H9 (cell line): ENCODE measurements around the gene GALNT7. TPM values are rescaled to one million over a fixed set of nuclear protein-coding genes. Genes with fewer than 3 reads are reported as not detected.

ENCODE experiments used
- DNase-seq: peaks from one replicate; pipeline ENCODE4 v3.0.0-alpha.2; 2017
- H2AFZ ChIP-seq: one replicate; pipeline ENCODE4 v1.6.1; 2013; ENCODE audit warnings: mild to moderate bottlenecking, low read length, control low read depth, moderate library complexity
- H2AK5ac ChIP-seq: 2 replicates; pipeline ENCODE4 v1.6.1; 2013; ENCODE audit warnings: low read length, control low read depth, mixed read lengths; ENCODE audit not compliant: insufficient read length
- H2BK120ac ChIP-seq: one replicate; pipeline ENCODE4 v1.6.1; 2013; ENCODE audit warnings: low read depth, mild to moderate bottlenecking, low read length, control low read depth, inconsistent platforms; ENCODE audit not compliant: poor library complexity, severe bottlenecking
- H2BK12ac ChIP-seq: 2 replicates; pipeline ENCODE4 v1.6.1; 2013; ENCODE audit warnings: low read length, control low read depth, mixed read lengths, low read depth; ENCODE audit not compliant: insufficient read length
- H2BK15ac ChIP-seq: 2 replicates; pipeline ENCODE4 v1.6.1; 2013; ENCODE audit warnings: low read depth, low read length, control low read depth
- H2BK20ac ChIP-seq: one replicate; pipeline ENCODE4 v1.6.1; 2013; ENCODE audit warnings: low read depth, mild to moderate bottlenecking, low read length, control low read depth, inconsistent platforms; ENCODE audit not compliant: poor library complexity, severe bottlenecking
- H2BK5ac ChIP-seq: 2 replicates; pipeline ENCODE4 v1.6.1; 2013; ENCODE audit warnings: low read length, control low read depth, mixed read lengths; ENCODE audit not compliant: insufficient read length
- H3K14ac ChIP-seq: 2 replicates; pipeline ENCODE4 v1.6.1; 2013; ENCODE audit warnings: low read length, control low read depth; ENCODE audit not compliant: insufficient read depth
- H3K18ac ChIP-seq: 2 replicates; pipeline ENCODE4 v1.6.1; 2013; ENCODE audit warnings: low read depth, mild to moderate bottlenecking, mixed read lengths, low read length, control low read depth; ENCODE audit not compliant: insufficient read length
- H3K23ac ChIP-seq: 2 replicates; pipeline ENCODE4 v1.6.1; 2013; ENCODE audit warnings: low read length, control low read depth, mixed read lengths, low read depth; ENCODE audit not compliant: insufficient read length
- H3K23me2 ChIP-seq: 2 replicates; pipeline ENCODE4 v1.6.1; 2013; ENCODE audit warnings: low read depth, mild to moderate bottlenecking, mixed read lengths, low read length, control low read depth; ENCODE audit not compliant: insufficient read length, poor library complexity, severe bottlenecking
- H3K27ac ChIP-seq: 2 replicates; pipeline ENCODE4 v1.5.1; 2013; ENCODE audit warnings: low read length, control low read depth, mixed read lengths, low read depth; ENCODE audit not compliant: insufficient read length
- H3K27me3 ChIP-seq: 2 replicates; pipeline ENCODE4 v1.6.1; 2013; ENCODE audit warnings: low read length, control low read depth, inconsistent platforms; ENCODE audit not compliant: insufficient read depth
- H3K4ac ChIP-seq: 2 replicates; pipeline ENCODE4 v1.6.1; 2013; ENCODE audit warnings: low read depth, mild to moderate bottlenecking, control low read depth, inconsistent platforms, low read length, moderate library complexity
- H3K4me1 ChIP-seq: 2 replicates; pipeline ENCODE4 v1.6.1; 2013; ENCODE audit warnings: low read length, control low read depth, inconsistent platforms; ENCODE audit not compliant: insufficient read depth
- H3K4me2 ChIP-seq: 2 replicates; pipeline ENCODE4 v1.6.1; 2013; ENCODE audit warnings: low read length, control low read depth, mixed read lengths; ENCODE audit not compliant: insufficient read length, insufficient read depth
- H3K56ac ChIP-seq: 2 replicates; pipeline ENCODE4 v1.6.1; 2013; ENCODE audit warnings: low read depth, mild to moderate bottlenecking, mixed read lengths, low read length, control low read depth; ENCODE audit not compliant: insufficient read length
- H3K79me1 ChIP-seq: 2 replicates; pipeline ENCODE4 v1.6.1; 2013; ENCODE audit warnings: low read depth, mild to moderate bottlenecking, moderate library complexity, low read length, control low read depth, inconsistent platforms; ENCODE audit not compliant: insufficient read depth, poor library complexity, severe bottlenecking
- H3K79me2 ChIP-seq: 2 replicates; pipeline ENCODE4 v1.6.1; 2013; ENCODE audit warnings: low read length, control low read depth, inconsistent platforms; ENCODE audit not compliant: insufficient read depth
- H3K9ac ChIP-seq: 2 replicates; pipeline ENCODE4 v1.6.1; 2013; ENCODE audit warnings: low read length, control low read depth, mixed read lengths; ENCODE audit not compliant: insufficient read length; ENCODE audit errors: extremely low read depth
- H3K9me3 ChIP-seq: one replicate; pipeline ENCODE4 v1.6.1; 2013; ENCODE audit warnings: low read depth, low read length, inconsistent platforms; ENCODE audit not compliant: control insufficient read depth
- H3T11ph ChIP-seq: one replicate; pipeline ENCODE4 v1.6.1; 2013; ENCODE audit warnings: mild to moderate bottlenecking, low read length, control low read depth, inconsistent platforms
- H4K20me1 ChIP-seq: one replicate; pipeline ENCODE4 v1.6.1; 2013; ENCODE audit not compliant: control insufficient read depth, insufficient read length, insufficient read depth
- H4K5ac ChIP-seq: 2 replicates; pipeline ENCODE4 v1.6.1; 2013; ENCODE audit warnings: low read depth, mild to moderate bottlenecking, mixed read lengths, low read length, control low read depth; ENCODE audit not compliant: insufficient read length
- H4K8ac ChIP-seq: replicated peaks from 2 replicates; pipeline ENCODE4 v1.6.1; 2013; ENCODE audit warnings: low read length, control low read depth, mixed read lengths, low read depth; ENCODE audit not compliant: insufficient read length
- H4K91ac ChIP-seq: 2 replicates; pipeline ENCODE4 v1.6.1; 2013; ENCODE audit warnings: low read depth, mild to moderate bottlenecking, moderate library complexity, mixed read lengths, low read length, control low read depth; ENCODE audit not compliant: insufficient read length
- H3K27ac Mint-ChIP-seq, 3 experiments: 2 replicates in 2 of 3; 3 replicates in 1 of 3; pipeline ENCODE4 v1.8.0; 2020 to 2021; ENCODE audit warnings: mixed read lengths in 3 of 3, mild to moderate bottlenecking in 1 of 3, moderate library complexity in 1 of 3
- H3K27me3 Mint-ChIP-seq: 2 replicates; pipeline ENCODE4 v1.8.0; 2021; ENCODE audit warnings: low read depth, mild to moderate bottlenecking, moderate library complexity, mixed read lengths
- H3K36me3 Mint-ChIP-seq, 3 experiments: 2 replicates in 2 of 3; 3 replicates in 1 of 3; pipeline ENCODE4 v1.8.0; 2020 to 2021; ENCODE audit warnings: low read depth in 3 of 3, mixed read lengths in 3 of 3; ENCODE audit not compliant: insufficient read depth in 1 of 3
- H3K4me1 Mint-ChIP-seq, 2 experiments: 2 replicates each; pipeline ENCODE4 v1.8.0; 2020; ENCODE audit warnings: mixed read lengths in 2 of 2
- H3K4me3 Mint-ChIP-seq, 2 experiments: 2 replicates in 1 of 2; 3 replicates in 1 of 2; pipeline ENCODE4 v1.8.0; 2020 to 2021; ENCODE audit warnings: mild to moderate bottlenecking in 2 of 2, mixed read lengths in 2 of 2, moderate library complexity in 1 of 2
- H3K9me3 Mint-ChIP-seq, 2 experiments: 2 replicates in 1 of 2; 3 replicates in 1 of 2; pipeline ENCODE4 v1.8.0; 2020; ENCODE audit warnings: mild to moderate bottlenecking in 2 of 2, mixed read lengths in 2 of 2, moderate library complexity in 1 of 2
- WGBS: extraction: QIAGEN DNeasy Blood & Tissue Kit; methylation state at CpG from one replicate; pipeline ENCODE4 v1.1.7; 2013; ENCODE audit warnings: missing lambda C conversion rate, low lambda C conversion rate, mixed read lengths; ENCODE audit not compliant: insufficient read length; ENCODE audit errors: extremely low coverage; 5-methylcytosine and 5-hydroxymethylcytosine counted together
- total RNA-seq: library from RNA; stranded (reverse); gene quantifications from 2 replicates; pipeline ENCODE4 v1.2.1, GENCODE V29; 2021
- TF ChIP-seq, protein P1 (sequence below): fragments of 200-600 bp; sonication (generic); conservative IDR thresholded peaks from 3 replicates; pipeline ENCODE4 v1.8.0; 2021; ENCODE audit warnings: antibody characterized with exemption, mild to moderate bottlenecking

Gene GALNT7
- total RNA-seq, 1 experiment from 2014 or later = 57.3 TPM

DNA sequence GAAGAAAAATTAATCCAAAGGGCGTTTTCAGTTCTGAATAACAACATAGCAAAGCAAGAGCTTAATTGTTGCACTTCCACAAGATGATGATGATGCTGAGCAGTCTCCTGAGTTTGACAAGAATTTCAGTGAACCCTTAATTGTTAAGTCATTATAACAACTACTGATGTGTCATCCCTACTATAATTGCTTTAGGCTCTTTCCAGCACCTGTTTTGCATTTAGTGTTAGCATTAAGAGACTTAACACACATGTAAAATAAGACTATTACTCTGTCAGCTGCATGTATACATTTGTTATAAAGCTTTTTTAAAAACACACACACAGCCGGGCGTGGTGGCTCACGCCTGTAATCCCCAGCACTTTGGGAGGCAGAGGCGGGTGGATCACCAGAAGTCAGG is 37.9 kb upstream of the GALNT7 start:
- Histone ChIP-seq H3K23me2 (no peaks in the 10 kb centered on the region), H2BK20ac (no peak overlapping the region), H2AK5ac (no peak overlapping the region), H3K79me1 (no peaks in the 10 kb centered on the region), H2BK120ac (no peak overlapping the region), H3T11ph (no peak overlapping the region), H4K91ac (no peak overlapping the region), H3K9ac (no peak overlapping the region), H3K56ac (no peak overlapping the region), H4K5ac (no peak overlapping the region), H3K27ac (no peak overlapping the region), H2AFZ (no peak overlapping the region), H3K9me3 (no peaks in the 10 kb centered on the region), H2BK5ac (no peak overlapping the region), H3K23ac (no peak overlapping the region), H3K4me1 (no peaks in the 10 kb centered on the region), H3K14ac (no peak overlapping the region), H3K4me2 (no peak overlapping the region), H4K8ac (no peak overlapping the region), H3K4ac (no peak overlapping the region), H2BK15ac (no peak overlapping the region), H3K27me3 (no peaks in the 10 kb centered on the region), H3K18ac (no peak overlapping the region), H3K79me2 (no peaks in the 10 kb centered on the region), H4K20me1 (no peaks in the 10 kb centered on the region), H2BK12ac (no peak overlapping the region)
- TF ChIP-seq, protein P1, sequence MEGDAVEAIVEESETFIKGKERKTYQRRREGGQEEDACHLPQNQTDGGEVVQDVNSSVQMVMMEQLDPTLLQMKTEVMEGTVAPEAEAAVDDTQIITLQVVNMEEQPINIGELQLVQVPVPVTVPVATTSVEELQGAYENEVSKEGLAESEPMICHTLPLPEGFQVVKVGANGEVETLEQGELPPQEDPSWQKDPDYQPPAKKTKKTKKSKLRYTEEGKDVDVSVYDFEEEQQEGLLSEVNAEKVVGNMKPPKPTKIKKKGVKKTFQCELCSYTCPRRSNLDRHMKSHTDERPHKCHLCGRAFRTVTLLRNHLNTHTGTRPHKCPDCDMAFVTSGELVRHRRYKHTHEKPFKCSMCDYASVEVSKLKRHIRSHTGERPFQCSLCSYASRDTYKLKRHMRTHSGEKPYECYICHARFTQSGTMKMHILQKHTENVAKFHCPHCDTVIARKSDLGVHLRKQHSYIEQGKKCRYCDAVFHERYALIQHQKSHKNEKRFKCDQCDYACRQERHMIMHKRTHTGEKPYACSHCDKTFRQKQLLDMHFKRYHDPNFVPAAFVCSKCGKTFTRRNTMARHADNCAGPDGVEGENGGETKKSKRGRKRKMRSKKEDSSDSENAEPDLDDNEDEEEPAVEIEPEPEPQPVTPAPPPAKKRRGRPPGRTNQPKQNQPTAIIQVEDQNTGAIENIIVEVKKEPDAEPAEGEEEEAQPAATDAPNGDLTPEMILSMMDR = no peak
- Mint-ChIP-seq H3K27ac (no peak overlapping the region), H3K36me3 (no peaks in the 10 kb centered on the region), H3K4me1 (peaks cover 0 to 7% of the 10 kb centered on the region in 2 experiments; a peak in 2 of 4 replicates), H3K4me3 (no peak overlapping the region), H3K9me3 (no peaks in the 10 kb centered on the region), H3K27me3 (no peaks in the 10 kb centered on the region)
- no peak for DNase-seq
- no CpG with 5 or more reads among the region's 5 CpGs for WGBS
